HL-60 (cell line): ENCODE measurements around the gene ZMIZ2.

Experiments used
- DNase-seq, 2 experiments: peaks; one replicate each; pipeline ENCODE4 v3.0.0-alpha.2; 2010 to 2020; ENCODE audit warnings: low read depth in 1 of 2, low spot score in 1 of 2
- H3K27ac ChIP-seq: fragments of 250-450 bp; sonication (Bioruptor Pico); replicated peaks from 2 replicates; pipeline ENCODE4 v1.5.1; 2020; ENCODE audit warnings: mild to moderate bottlenecking, moderate library complexity
- H3K27me3 ChIP-seq: fragments of 250-450 bp; sonication (Bioruptor Pico); 2 replicates; pipeline ENCODE4 v1.5.1; 2021; ENCODE audit warnings: mild to moderate bottlenecking, moderate library complexity; ENCODE audit not compliant: insufficient read depth, poor library complexity, severe bottlenecking
- H3K4me3 ChIP-seq: replicated peaks from 2 replicates; pipeline ENCODE4 v1.5.1; 2011; ENCODE audit warnings: mild to moderate bottlenecking, control low read depth, low read length; ENCODE audit not compliant: insufficient read depth
- GABPA ChIP-seq: IDR thresholded peaks from 2 replicates; pipeline ENCODE4 v1.6.1; 2012; ENCODE audit warnings: low read depth
- POLR2AphosphoS5 ChIP-seq: IDR thresholded peaks from 2 replicates; pipeline ENCODE4 v1.6.1; 2012; ENCODE audit warnings: low read depth
- SPI1 ChIP-seq: IDR thresholded peaks from 2 replicates; pipeline ENCODE4 v1.6.1; 2012; ENCODE audit warnings: low read depth, mild to moderate bottlenecking, borderline replicate concordance
- TF ChIP-seq, protein P1 (sequence below): IDR thresholded peaks from 2 replicates; pipeline ENCODE4 v1.6.1; 2012; ENCODE audit warnings: low read depth; ENCODE audit not compliant: insufficient replicate concordance
- TF ChIP-seq, protein P2 (sequence below): IDR thresholded peaks from one replicate; pipeline ENCODE4 v1.5.1; 2011; ENCODE audit warnings: low read length, control low read depth, inconsistent platforms; ENCODE audit not compliant: insufficient read depth

Gene ZMIZ2

DNA sequence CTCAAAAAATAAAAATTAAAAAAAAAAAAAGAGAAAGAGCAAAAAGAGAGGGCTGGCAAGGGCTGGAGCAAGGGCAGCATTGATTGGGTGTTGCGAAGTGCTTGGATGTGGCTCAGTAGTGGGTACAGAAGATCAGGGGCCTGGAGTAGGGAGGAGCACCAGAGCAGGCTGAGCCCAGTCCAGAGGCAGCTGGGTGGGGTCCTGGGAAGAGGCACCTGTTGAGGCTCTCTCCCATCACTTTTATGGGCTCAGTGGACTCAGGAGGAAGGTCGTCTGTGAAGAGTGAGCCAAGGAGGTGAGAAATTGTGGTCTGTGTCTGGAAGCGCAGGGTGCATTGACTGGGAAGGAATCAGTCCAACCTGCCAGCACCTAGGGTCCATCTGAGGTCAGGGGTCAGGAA is 11.8 kb upstream of the ZMIZ2 start:
- Histone ChIP-seq H3K4me3 (no peak overlapping the region), H3K27ac (no peak overlapping the region), H3K27me3 (no peaks in the 10 kb centered on the region)
- TF ChIP-seq GABPA, result no peak
- TF ChIP-seq, protein P1, sequence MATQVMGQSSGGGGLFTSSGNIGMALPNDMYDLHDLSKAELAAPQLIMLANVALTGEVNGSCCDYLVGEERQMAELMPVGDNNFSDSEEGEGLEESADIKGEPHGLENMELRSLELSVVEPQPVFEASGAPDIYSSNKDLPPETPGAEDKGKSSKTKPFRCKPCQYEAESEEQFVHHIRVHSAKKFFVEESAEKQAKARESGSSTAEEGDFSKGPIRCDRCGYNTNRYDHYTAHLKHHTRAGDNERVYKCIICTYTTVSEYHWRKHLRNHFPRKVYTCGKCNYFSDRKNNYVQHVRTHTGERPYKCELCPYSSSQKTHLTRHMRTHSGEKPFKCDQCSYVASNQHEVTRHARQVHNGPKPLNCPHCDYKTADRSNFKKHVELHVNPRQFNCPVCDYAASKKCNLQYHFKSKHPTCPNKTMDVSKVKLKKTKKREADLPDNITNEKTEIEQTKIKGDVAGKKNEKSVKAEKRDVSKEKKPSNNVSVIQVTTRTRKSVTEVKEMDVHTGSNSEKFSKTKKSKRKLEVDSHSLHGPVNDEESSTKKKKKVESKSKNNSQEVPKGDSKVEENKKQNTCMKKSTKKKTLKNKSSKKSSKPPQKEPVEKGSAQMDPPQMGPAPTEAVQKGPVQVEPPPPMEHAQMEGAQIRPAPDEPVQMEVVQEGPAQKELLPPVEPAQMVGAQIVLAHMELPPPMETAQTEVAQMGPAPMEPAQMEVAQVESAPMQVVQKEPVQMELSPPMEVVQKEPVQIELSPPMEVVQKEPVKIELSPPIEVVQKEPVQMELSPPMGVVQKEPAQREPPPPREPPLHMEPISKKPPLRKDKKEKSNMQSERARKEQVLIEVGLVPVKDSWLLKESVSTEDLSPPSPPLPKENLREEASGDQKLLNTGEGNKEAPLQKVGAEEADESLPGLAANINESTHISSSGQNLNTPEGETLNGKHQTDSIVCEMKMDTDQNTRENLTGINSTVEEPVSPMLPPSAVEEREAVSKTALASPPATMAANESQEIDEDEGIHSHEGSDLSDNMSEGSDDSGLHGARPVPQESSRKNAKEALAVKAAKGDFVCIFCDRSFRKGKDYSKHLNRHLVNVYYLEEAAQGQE, result no peak
- no peak for TF ChIP-seq POLR2AphosphoS5
- TF ChIP-seq, protein P2, sequence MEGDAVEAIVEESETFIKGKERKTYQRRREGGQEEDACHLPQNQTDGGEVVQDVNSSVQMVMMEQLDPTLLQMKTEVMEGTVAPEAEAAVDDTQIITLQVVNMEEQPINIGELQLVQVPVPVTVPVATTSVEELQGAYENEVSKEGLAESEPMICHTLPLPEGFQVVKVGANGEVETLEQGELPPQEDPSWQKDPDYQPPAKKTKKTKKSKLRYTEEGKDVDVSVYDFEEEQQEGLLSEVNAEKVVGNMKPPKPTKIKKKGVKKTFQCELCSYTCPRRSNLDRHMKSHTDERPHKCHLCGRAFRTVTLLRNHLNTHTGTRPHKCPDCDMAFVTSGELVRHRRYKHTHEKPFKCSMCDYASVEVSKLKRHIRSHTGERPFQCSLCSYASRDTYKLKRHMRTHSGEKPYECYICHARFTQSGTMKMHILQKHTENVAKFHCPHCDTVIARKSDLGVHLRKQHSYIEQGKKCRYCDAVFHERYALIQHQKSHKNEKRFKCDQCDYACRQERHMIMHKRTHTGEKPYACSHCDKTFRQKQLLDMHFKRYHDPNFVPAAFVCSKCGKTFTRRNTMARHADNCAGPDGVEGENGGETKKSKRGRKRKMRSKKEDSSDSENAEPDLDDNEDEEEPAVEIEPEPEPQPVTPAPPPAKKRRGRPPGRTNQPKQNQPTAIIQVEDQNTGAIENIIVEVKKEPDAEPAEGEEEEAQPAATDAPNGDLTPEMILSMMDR, result no peak
- TF ChIP-seq SPI1, result no peak
- DNase-seq, result no peak

DNA sequence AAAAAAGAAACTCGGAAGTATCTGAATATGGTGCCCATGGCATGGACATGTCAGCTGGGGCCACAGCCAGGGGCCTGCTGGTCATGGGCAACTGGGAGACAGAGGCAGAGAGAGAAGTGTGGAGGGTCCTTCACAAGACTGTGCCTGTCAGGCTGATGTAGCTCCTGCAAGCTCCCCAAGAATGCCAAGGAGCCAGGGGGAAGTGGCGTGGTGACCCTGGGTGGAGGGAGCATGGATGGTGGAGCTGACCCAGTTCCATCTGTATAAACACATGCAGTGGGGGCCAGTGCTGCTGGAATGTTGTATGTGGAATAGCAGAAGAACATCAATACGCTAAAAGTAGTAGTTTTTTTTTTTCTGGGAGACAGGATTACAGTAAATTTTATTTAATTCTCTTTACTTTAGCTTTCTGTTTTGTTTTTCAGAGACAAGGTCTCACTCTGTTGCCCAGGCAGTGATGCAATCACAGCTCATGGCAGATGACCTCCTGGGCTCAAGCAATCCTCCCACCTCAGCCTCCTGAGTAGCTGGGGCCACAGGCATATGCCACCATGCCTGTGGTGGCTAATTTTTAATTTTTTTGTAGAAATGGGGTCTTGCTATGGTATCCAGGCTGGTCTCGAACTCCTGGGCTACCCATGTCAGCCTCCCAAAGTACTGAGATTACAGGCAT is 10.5 kb upstream of the ZMIZ2 start:
- no peak for DNase-seq
- Histone ChIP-seq H3K27me3 (no peaks in the 10 kb centered on the region), H3K4me3 (no peak overlapping the region), H3K27ac (no peak overlapping the region)
- TF ChIP-seq, protein P1, result no peak
- TF ChIP-seq, protein P2, result no peak
- no peak for TF ChIP-seq GABPA
- TF ChIP-seq POLR2AphosphoS5, result no peak
- TF ChIP-seq SPI1, result no peak

DNA sequence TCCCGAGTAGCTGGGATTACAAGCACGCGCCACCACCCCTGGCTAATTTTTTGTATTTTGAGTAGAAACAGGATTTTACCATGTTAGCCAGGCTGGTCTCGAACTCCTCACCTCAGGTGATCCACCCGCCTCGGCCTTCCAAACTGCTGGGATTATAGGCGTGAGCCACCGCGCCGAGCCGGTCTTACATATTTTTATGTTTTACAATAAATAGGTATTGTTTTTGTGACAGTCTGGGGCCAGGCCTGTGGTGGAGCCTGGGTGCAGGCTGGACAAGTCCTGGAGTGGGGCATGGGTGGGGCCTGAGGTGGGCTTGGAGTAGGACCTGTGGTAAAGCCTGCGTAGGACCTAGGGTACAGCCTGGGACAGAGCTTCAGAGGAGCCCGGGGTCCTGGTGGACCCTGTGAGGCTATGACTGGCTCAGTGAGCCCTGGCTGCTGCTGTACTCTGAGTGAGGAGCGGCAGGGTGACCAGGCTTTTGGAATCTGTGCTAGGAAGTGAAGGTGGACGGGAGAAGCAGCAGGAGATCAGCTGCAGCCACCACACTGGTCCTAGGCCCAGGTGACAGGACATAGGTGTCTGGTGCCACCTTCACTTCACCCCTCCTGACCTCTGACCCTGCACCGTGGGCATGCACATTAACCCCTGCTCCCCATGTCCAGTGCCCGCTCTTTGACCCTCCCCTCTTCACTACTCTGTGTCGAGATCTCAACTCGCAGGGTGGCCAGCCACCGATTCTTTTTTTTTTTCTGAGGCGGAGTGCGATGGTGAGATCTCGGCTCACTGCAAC is 9.6 kb upstream of the ZMIZ2 start:
- Histone ChIP-seq H3K27me3 (no peaks in the 10 kb centered on the region), H3K27ac (no peak overlapping the region), H3K4me3 (no peak overlapping the region)
- TF ChIP-seq POLR2AphosphoS5 (no peak), SPI1 (no peak)
- TF ChIP-seq, protein P2, result no peak
- no peak for DNase-seq
